ENCODE measurements around the gene HACD3. TPM values are rescaled to one million over a fixed set of nuclear protein-coding genes. Genes with fewer than 3 reads are reported as not detected.

Gene HACD3
- 56.8 TPM for total RNA-seq
- long read RNA-seq, transcript HACD3-201 (11 exons, 3,228 nt) = major isoform, 232 of 262 reads
- long read RNA-seq, partial matches to known transcripts = 7 of 262 reads
- long read RNA-seq, other reads (novel, unspliced or antisense) = 19 of 262 reads

GRCh38 chr15:65530318-65531111, at the start of gene HACD3:
TSS of gene HACD3 (plus strand) at chr15:65530463. CDS start at chr15:65530632, 169 bp downstream.
- no peaks in the 10 kb centered on the region for H3K36me3 ChIP-seq
- peak within 1 kb of the TSS; percentile 94 for H3K4me3 ChIP-seq
- DNase-seq = peak; percentile 96
- peak within 1 kb of the TSS; percentile 81 for H3K27ac ChIP-seq
- no peak for TF ChIP-seq CTCF (IDR thresholded peaks at IDR 0.05)
- H3K27me3 ChIP-seq = no peaks in the 10 kb centered on the region
- H3K4me1 ChIP-seq = peaks cover 17% of the 10 kb centered on the region
- intact Hi-C loops (cut with DNase I) = no loop called here
- ATAC-seq = peak; percentile 99
- no peaks in the 10 kb centered on the region for H3K9me3 ChIP-seq

- H3K4me1 ChIP-seq = no peaks in the 10 kb centered on the region
- H3K36me3 ChIP-seq = peaks cover 98% of the 10 kb centered on the region
- DNase-seq = no peak
- no peak for ATAC-seq
- intact Hi-C loops (cut with DNase I) = no loop called here
- H3K4me3 ChIP-seq = no peak overlapping the region
- H3K27me3 ChIP-seq = no peaks in the 10 kb centered on the region
- no peak overlapping the region for H3K27ac ChIP-seq
- H3K9me3 ChIP-seq = no peaks in the 10 kb centered on the region
- TF ChIP-seq CTCF (IDR thresholded peaks at IDR 0.05) = no peak
These were observed 45.4 kb upstream of the HACD3 start for GRCh38 chr15:65484876-65485275.

- no peaks in the 10 kb centered on the region for H3K9me3 ChIP-seq
- DNase-seq = no peak
- H3K4me1 ChIP-seq = no peaks in the 10 kb centered on the region
- no peak for ATAC-seq
- peaks cover 87% of the 10 kb centered on the region for H3K36me3 ChIP-seq
- H3K27ac ChIP-seq = no peak overlapping the region
- TF ChIP-seq CTCF (IDR thresholded peaks at IDR 0.05) = no peak
- H3K4me3 ChIP-seq = no peak overlapping the region
- intact Hi-C loops (cut with DNase I) = no loop called here
- H3K27me3 ChIP-seq = no peaks in the 10 kb centered on the region
These were observed 36.2 kb upstream of the HACD3 start for GRCh38 chr15:65494076-65494475.

DNA sequence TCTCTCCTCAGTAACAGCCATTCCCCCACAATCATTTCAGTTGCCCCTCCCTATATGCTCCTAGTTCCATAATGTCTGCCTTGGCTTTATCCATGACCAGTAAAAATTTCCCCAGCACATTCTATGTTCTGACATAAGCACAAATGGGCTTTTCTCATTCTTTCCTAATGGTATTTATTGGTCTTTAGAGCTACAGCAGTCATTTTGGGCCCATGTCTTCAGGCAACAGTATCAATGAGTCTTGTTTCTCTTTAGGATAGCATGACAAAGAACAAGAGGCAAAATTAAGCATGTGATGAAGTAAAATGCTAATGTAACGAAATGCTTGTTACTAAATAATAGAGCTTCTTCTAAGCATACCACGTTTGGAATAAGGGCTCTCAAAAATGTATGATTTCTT, 20.9 kb upstream of the HACD3 start:
- DNase-seq (no peak), ATAC-seq (no peak)
- no peaks in the 10 kb centered on the region for H3K27me3 ChIP-seq
- H3K4me1 ChIP-seq = peaks cover 9% of the 10 kb centered on the region
- intact Hi-C loops (cut with DNase I) = no loop called here
- no peak overlapping the region for H3K4me3 ChIP-seq
- no peak overlapping the region for H3K27ac ChIP-seq
- peaks cover 66% of the 10 kb centered on the region for H3K36me3 ChIP-seq
- no peak for TF ChIP-seq CTCF (IDR thresholded peaks at IDR 0.05)
- no peaks in the 10 kb centered on the region for H3K9me3 ChIP-seq

DNA sequence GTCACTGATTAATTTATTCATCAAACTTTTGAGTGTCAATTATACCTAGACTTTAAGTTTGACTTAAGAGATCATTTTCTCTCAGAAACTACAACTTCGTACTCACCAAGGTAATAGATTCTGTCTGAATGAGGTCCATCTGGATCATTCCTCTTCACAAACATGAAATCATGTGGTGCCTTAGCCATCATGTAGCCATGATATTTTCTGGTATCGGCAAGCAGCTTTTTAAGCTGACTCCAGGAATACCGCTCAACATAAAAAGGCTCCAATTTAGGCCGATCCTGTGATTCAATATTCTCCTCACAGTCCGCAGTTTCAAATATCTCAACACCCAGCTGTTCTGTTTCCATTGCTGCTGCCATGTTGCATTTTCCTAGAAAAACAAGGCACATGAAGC, 18.1 kb upstream of the HACD3 start:
- Histone ChIP-seq H3K4me3 (no peak overlapping the region), H3K4me1 (peaks cover 29% of the 10 kb centered on the region), H3K27me3 (no peaks in the 10 kb centered on the region), H3K27ac (no peak overlapping the region), H3K36me3 (peaks cover 53% of the 10 kb centered on the region), H3K9me3 (no peaks in the 10 kb centered on the region)
- no peak for DNase-seq
- intact Hi-C loops (cut with DNase I) = no loop called here
- ATAC-seq = no peak
- TF ChIP-seq CTCF (IDR thresholded peaks at IDR 0.05) = no peak
